ENCODE measurements around the gene YBEY.

The YBEY gene

GRCh38 chr21:46323227-46323709 is 37.1 kb downstream of the YBEY start:
- H3K4me3 ChIP-seq: peak overlapping the region; percentile 85
- peak overlapping the region; percentile 15 to 91 for H3K27ac ChIP-seq
- no peak for DNase-seq (ENCODE audit: low spot score)
- no peak for TF ChIP-seq CTCF (IDR thresholded peaks at IDR 0.05)

- DNase-seq (ENCODE audit: low spot score): peak; percentile 97
- Histone ChIP-seq H3K4me3 (peak within 1 kb of the TSS; percentile 85), H3K27ac (peak within 1 kb of the TSS; percentile 91 to 97)
- TF ChIP-seq CTCF (IDR thresholded peaks at IDR 0.05): no peak
These were observed 37.7 kb downstream of the YBEY start, which contains the start of the genes C21orf58 and PCNT for GRCh38 chr21:46323710-46324389. TSS of gene C21orf58 (minus strand) at chr21:46323870. CDS start at chr21:46322738, 1,132 bp downstream. TSS of gene PCNT (plus strand) at chr21:46324156. CDS start at chr21:46324229, 73 bp downstream.

GRCh38 chr21:46324390-46325072 is 38.4 kb downstream of the YBEY start:
- TF ChIP-seq CTCF (IDR thresholded peaks at IDR 0.05): no peak
- peak; percentile 90 for DNase-seq (ENCODE audit: low spot score)
- Histone ChIP-seq H3K4me3 (peak overlapping the region; percentile 85), H3K27ac (peak overlapping the region; percentile 91 to 97)

- no peak for DNase-seq (ENCODE audit: low spot score)
- Histone ChIP-seq H3K4me3 (peak overlapping the region; percentile 85), H3K27ac (peak overlapping the region; percentile 52 to 97)
- TF ChIP-seq CTCF (IDR thresholded peaks at IDR 0.05): no peak
These were observed 39.2 kb downstream of the YBEY start for GRCh38 chr21:46325073-46325912.

GRCh38 chr21:46326110-46326703 is 40.1 kb downstream of the YBEY start:
- no peak for DNase-seq (ENCODE audit: low spot score)
- no peak for TF ChIP-seq CTCF (IDR thresholded peaks at IDR 0.05)
- Histone ChIP-seq H3K27ac (no peak overlapping the region), H3K4me3 (no peak overlapping the region)

- DNase-seq (ENCODE audit: low spot score): no peak
- no peak overlapping the region for H3K27ac ChIP-seq
- TF ChIP-seq CTCF (IDR thresholded peaks at IDR 0.05): no peak
- H3K4me3 ChIP-seq: no peak overlapping the region
These were observed 41.6 kb downstream of the YBEY start for GRCh38 chr21:46327711-46328110.

Measured in coronary artery (tissue), 2 donors.